Psoas muscle (tissue), 8 donors: ENCODE data around the gene BCL2L15. TPM values are rescaled to one million over a fixed set of nuclear protein-coding genes. Genes with fewer than 3 reads are reported as not detected.

ENCODE experiments used
- ATAC-seq, 4 donors: fragments of 200-7000 bp; cut with Tn5 transposase; one replicate each; pipeline ENCODE4 v1.9.1; 2020; ENCODE audit warnings: moderate library complexity in 3 of 4, mild to moderate bottlenecking in 2 of 4
- DNase-seq, 2 donors: peaks; one replicate each; pipeline ENCODE4 v3.0.0-alpha.2; 2020
- H3K27ac ChIP-seq: fragments of 200-600 bp; one replicate; pipeline ENCODE4 v1.8.0; 2022
- H3K27me3 ChIP-seq, 3 donors: fragments of 200-600 bp in 1 of 3; one replicate each; pipeline versions ENCODE4 v1.6.1 to v1.8.0; 2013 to 2022; ENCODE audit warnings: low read length in 2 of 3, mild to moderate bottlenecking in 2 of 3, moderate library complexity in 1 of 3; ENCODE audit not compliant: insufficient read depth in 3 of 3
- H3K36me3 ChIP-seq, 2 donors: fragments of 200-600 bp in 1 of 2; one replicate each; pipeline versions ENCODE4 v1.6.1 to v1.8.0; 2013 to 2022; ENCODE audit warnings: low read depth in 1 of 2, mild to moderate bottlenecking in 1 of 2, moderate library complexity in 1 of 2; ENCODE audit not compliant: insufficient read depth in 1 of 2
- H3K4me1 ChIP-seq: fragments of 200-600 bp; one replicate; pipeline ENCODE4 v1.8.0; 2022
- H3K4me3 ChIP-seq: fragments of 200-600 bp; one replicate; pipeline ENCODE4 v1.8.0; 2022; ENCODE audit warnings: mild to moderate bottlenecking
- H3K9me3 ChIP-seq: fragments of 200-600 bp; one replicate; pipeline ENCODE4 v1.8.0; 2022
- CTCF ChIP-seq: fragments of 200-600 bp; IDR thresholded peaks from one replicate; pipeline ENCODE4 v1.8.0; 2022; ENCODE audit warnings: antibody characterized with exemption
- WGBS, 3 donors: extraction: QIAGEN DNeasy Blood & Tissue Kit; methylation state at CpG; one replicate each; pipeline versions ENCODE4 v1.1.6 to v1.1.7; 2013; 5-methylcytosine and 5-hydroxymethylcytosine counted together
- intact Hi-C, 2 donors: fragments of 100-400 bp; cut with DNase I; formaldehyde crosslinking; loops; one replicate each; pipeline versions ENCODE4 v1.11.0 to v1.14.2; 2022
- polyA plus RNA-seq, 3 donors: library from polyadenylated mRNA; stranded (reverse); fragments of 200-250 nt; gene quantifications; one replicate each; pipeline ENCODE4 v1.2.3, GENCODE V29; 2013
- total RNA-seq, 4 donors: library from RNA; stranded (reverse); fragmentation: NEBNext Ultra II Directional in 2 of 4; extraction: Animal tissue kit (Norgen Biotek cat#: 25700) in 2 of 4; gene quantifications; one replicate each; pipeline versions ENCODE4 v1.2.1 to v1.2.4, GENCODE V29; 2021 to 2023
- donor health status: healthy with polysubstance abuse.
- donor health status: DM: no; HTN: no; CAD: no; lungs with moderate emphysema.
- donor health status: Bipolar disorder and iron deficiency.
- donor health status: healthy.
- donor health status: DM: yes; HTN: yes; CAD: no.
- donor health status: DM: no; HTN: no; CAD: no.
- donor health status: DM: no; HTN: no; CAD: no.
- donor health status: DM: yes; HTN: yes; CAD: no.

The BCL2L15 gene
- total and polyA plus RNA-seq, 7 donors: 0.03 to 0.44 (median 0.26) TPM

GRCh38 chr1:113874012-113874879 lies 13.1 kb downstream of the BCL2L15 start:
- no peak for DNase-seq
- TF ChIP-seq CTCF: no peak
- H3K4me3 ChIP-seq: no peak overlapping the region
- H3K27me3 ChIP-seq: no peaks in the 10 kb centered on the region
- H3K4me1 ChIP-seq: no peaks in the 10 kb centered on the region
- H3K9me3 ChIP-seq: no peaks in the 10 kb centered on the region
- no peak overlapping the region for H3K27ac ChIP-seq
- intact Hi-C loops: no loop called here
- 74 to 92% (median 86%) methylated on average over 1 of the region's 1 CpG for WGBS, 3 donors
- ATAC-seq: no peak
- no peaks in the 10 kb centered on the region for H3K36me3 ChIP-seq

- no peak for TF ChIP-seq CTCF
- Histone ChIP-seq H3K27me3 (no peaks in the 10 kb centered on the region), H3K9me3 (no peaks in the 10 kb centered on the region), H3K36me3 (no peaks in the 10 kb centered on the region), H3K4me3 (no peak overlapping the region), H3K4me1 (no peaks in the 10 kb centered on the region), H3K27ac (peak overlapping the region; percentile 30)
- intact Hi-C loops: no loop called here
- ATAC-seq (no peak), DNase-seq (no peak)
Observed at GRCh38 chr1:113872219-113872935, 15.0 kb downstream of the BCL2L15 start.

- ATAC-seq (peak in 2 of 4 donors; percentile 42 to 53), DNase-seq (peak in 1 of 2 donors; percentile 16)
- H3K4me3 ChIP-seq: no peak within 1 kb of the TSS
- H3K27me3 ChIP-seq: no peaks in the 10 kb centered on the region
- WGBS, 3 donors: 63 to 68% (median 65%) methylated on average over 4 of the region's 4 CpGs
- peak within 1 kb of the TSS; percentile 30 for H3K27ac ChIP-seq
- no peak for TF ChIP-seq CTCF
- intact Hi-C loops: no loop called here
- H3K9me3 ChIP-seq: no peaks in the 10 kb centered on the region
- no peaks in the 10 kb centered on the region for H3K36me3 ChIP-seq
- no peaks in the 10 kb centered on the region for H3K4me1 ChIP-seq
Observed at GRCh38 chr1:113871597-113872113, 15.7 kb downstream of the BCL2L15 start, which contains the start of gene PTPN22. Gene PTPN22, minus strand, starts transcription at chr1:113871712.

GRCh38 chr1:113870778-113871177 lies 16.6 kb downstream of the BCL2L15 start:
- ATAC-seq: no peak
- TF ChIP-seq CTCF: no peak
- intact Hi-C loops: no loop called here

More at GRCh38 chr1:113870778-113871177, 16.6 kb downstream of the BCL2L15 start:
- WGBS, 3 donors: 86 to 93% (median 90%) methylated on average over 3 of the region's 3 CpGs
- DNase-seq: no peak
- Histone ChIP-seq H3K4me1 (no peaks in the 10 kb centered on the region), H3K27ac (no peak overlapping the region), H3K4me3 (no peak overlapping the region), H3K27me3 (no peaks in the 10 kb centered on the region), H3K9me3 (no peaks in the 10 kb centered on the region), H3K36me3 (no peaks in the 10 kb centered on the region)
